Lower leg skin (tissue), 3 donors: ENCODE measurements around the gene RPL21.

ENCODE experiments used
- POLR2A ChIP-seq, 2 donors: fragments of 450-650 bp; IDR thresholded peaks; one replicate each; pipeline ENCODE4 v1.6.1; 2016 to 2017; ENCODE audit warnings: antibody characterized with exemption in 2 of 2, mild to moderate bottlenecking in 1 of 2, moderate library complexity in 1 of 2
- TF ChIP-seq, protein P1 (sequence below), 3 donors: fragments of 450-650 bp; IDR thresholded peaks; one replicate each; pipeline ENCODE4 v1.5.1; 2016; ENCODE audit warnings: antibody characterized with exemption in 3 of 3, mild to moderate bottlenecking in 3 of 3, moderate library complexity in 2 of 3

DNA sequence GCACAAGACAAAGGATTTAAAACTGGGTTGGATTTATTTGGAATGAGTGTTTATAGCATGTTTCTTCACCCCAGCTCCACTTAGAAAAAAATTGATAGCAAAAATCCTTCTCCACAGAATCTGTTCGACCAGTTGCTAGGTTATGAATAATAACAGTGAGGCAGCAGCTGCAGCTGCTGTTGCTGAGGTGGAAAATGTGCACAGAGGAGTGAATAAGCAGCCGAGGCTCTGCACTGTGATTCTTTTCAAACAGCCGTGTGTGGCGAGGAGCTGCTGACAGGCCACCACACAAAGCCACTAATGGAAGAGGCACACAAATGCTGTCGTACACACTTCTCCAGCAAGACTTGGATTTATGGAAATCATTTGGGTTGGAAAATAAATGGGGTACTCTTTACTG, 12.8 kb downstream of the RPL21 start:
- TF ChIP-seq, protein P1, sequence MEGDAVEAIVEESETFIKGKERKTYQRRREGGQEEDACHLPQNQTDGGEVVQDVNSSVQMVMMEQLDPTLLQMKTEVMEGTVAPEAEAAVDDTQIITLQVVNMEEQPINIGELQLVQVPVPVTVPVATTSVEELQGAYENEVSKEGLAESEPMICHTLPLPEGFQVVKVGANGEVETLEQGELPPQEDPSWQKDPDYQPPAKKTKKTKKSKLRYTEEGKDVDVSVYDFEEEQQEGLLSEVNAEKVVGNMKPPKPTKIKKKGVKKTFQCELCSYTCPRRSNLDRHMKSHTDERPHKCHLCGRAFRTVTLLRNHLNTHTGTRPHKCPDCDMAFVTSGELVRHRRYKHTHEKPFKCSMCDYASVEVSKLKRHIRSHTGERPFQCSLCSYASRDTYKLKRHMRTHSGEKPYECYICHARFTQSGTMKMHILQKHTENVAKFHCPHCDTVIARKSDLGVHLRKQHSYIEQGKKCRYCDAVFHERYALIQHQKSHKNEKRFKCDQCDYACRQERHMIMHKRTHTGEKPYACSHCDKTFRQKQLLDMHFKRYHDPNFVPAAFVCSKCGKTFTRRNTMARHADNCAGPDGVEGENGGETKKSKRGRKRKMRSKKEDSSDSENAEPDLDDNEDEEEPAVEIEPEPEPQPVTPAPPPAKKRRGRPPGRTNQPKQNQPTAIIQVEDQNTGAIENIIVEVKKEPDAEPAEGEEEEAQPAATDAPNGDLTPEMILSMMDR (IDR thresholded peaks at IDR 0.05), result no peak
- no peak for TF ChIP-seq POLR2A (IDR thresholded peaks at IDR 0.05)
